ENCODE measurements around the gene TLNRD1. TPM values are rescaled to one million over a fixed set of nuclear protein-coding genes. Genes with fewer than 3 reads are reported as not detected.

TLNRD1 gene
- polyA plus RNA-seq, 1 donor from 2014 or later = 4.6 TPM

- no peak overlapping the region for H3K27ac Mint-ChIP-seq
- H3K36me3 Mint-ChIP-seq = peaks cover 3% of the 10 kb centered on the region
- H3K4me3 Mint-ChIP-seq = peak overlapping the region; percentile 39 to 96 (median 82)
- H3K9me3 Mint-ChIP-seq = no peaks in the 10 kb centered on the region
- H3K4me1 Mint-ChIP-seq = peaks cover 30 to 56% (median 39%) of the 10 kb centered on the region in 3 donors
- H3K27me3 Mint-ChIP-seq = no peaks in the 10 kb centered on the region
These were observed 1.8 kb downstream of the TLNRD1 start for GRCh38 chr15:81002331-81003096.

- Mint-ChIP-seq H3K27ac (no peak overlapping the region), H3K4me1 (peaks cover 31 to 59% (median 43%) of the 10 kb centered on the region in 3 donors), H3K4me3 (peak overlapping the region; percentile 65 to 88 (median 84)), H3K36me3 (peaks cover 3% of the 10 kb centered on the region), H3K27me3 (no peaks in the 10 kb centered on the region), H3K9me3 (no peaks in the 10 kb centered on the region)
These were observed 2.3 kb downstream of the TLNRD1 start for GRCh38 chr15:81003097-81003350.

GRCh38 chr15:81006124-81006523 is 5.4 kb downstream of the TLNRD1 start:
- no peaks in the 10 kb centered on the region for H3K27me3 Mint-ChIP-seq
- H3K9me3 Mint-ChIP-seq = no peaks in the 10 kb centered on the region
- peaks cover 5% of the 10 kb centered on the region for H3K36me3 Mint-ChIP-seq
- peak overlapping the region in 1 of 3 donors; percentile 80 for H3K27ac Mint-ChIP-seq
- H3K4me1 Mint-ChIP-seq = peaks cover 35 to 60% (median 42%) of the 10 kb centered on the region in 3 donors
- H3K4me3 Mint-ChIP-seq = peak overlapping the region in 1 of 4 donors; percentile 88

- H3K4me1 Mint-ChIP-seq = peaks cover 35 to 62% (median 49%) of the 10 kb centered on the region in 3 donors
- H3K36me3 Mint-ChIP-seq = peaks cover 8% of the 10 kb centered on the region
- no peaks in the 10 kb centered on the region for H3K27me3 Mint-ChIP-seq
- no peaks in the 10 kb centered on the region for H3K9me3 Mint-ChIP-seq
- H3K27ac Mint-ChIP-seq = peak overlapping the region in 2 of 3 donors; percentile 43 to 48
- peak overlapping the region in 1 of 4 donors; percentile 14 for H3K4me3 Mint-ChIP-seq
These were observed 6.8 kb downstream of the TLNRD1 start for GRCh38 chr15:81007428-81008064.

GRCh38 chr15:81008312-81008711 is 7.6 kb downstream of the TLNRD1 start:
- Mint-ChIP-seq H3K4me1 (peaks cover 35 to 60% (median 49%) of the 10 kb centered on the region in 3 donors), H3K9me3 (no peaks in the 10 kb centered on the region), H3K27me3 (no peaks in the 10 kb centered on the region), H3K36me3 (peaks cover 8% of the 10 kb centered on the region), H3K27ac (no peak overlapping the region), H3K4me3 (peak overlapping the region in 1 of 4 donors; percentile 49)

- H3K27ac Mint-ChIP-seq = no peak overlapping the region
- peaks cover 5% of the 10 kb centered on the region for H3K36me3 Mint-ChIP-seq
- peaks cover 23 to 47% (median 45%) of the 10 kb centered on the region in 3 donors for H3K4me1 Mint-ChIP-seq
- H3K4me3 Mint-ChIP-seq = no peak overlapping the region
- no peaks in the 10 kb centered on the region for H3K9me3 Mint-ChIP-seq
- no peaks in the 10 kb centered on the region for H3K27me3 Mint-ChIP-seq
These were observed 9.4 kb downstream of the TLNRD1 start for GRCh38 chr15:81010086-81010485.

- peaks cover 20 to 39% (median 35%) of the 10 kb centered on the region in 3 donors for H3K4me1 Mint-ChIP-seq
- H3K27ac Mint-ChIP-seq = no peak overlapping the region
- H3K9me3 Mint-ChIP-seq = no peaks in the 10 kb centered on the region
- H3K27me3 Mint-ChIP-seq = no peaks in the 10 kb centered on the region
- H3K4me3 Mint-ChIP-seq = no peak overlapping the region
- H3K36me3 Mint-ChIP-seq = peaks cover 9% of the 10 kb centered on the region
These were observed 10.9 kb downstream of the TLNRD1 start for GRCh38 chr15:81011593-81011992.

- Mint-ChIP-seq H3K4me1 (peaks cover 20 to 31% (median 29%) of the 10 kb centered on the region in 3 donors), H3K27ac (no peak overlapping the region), H3K4me3 (no peak overlapping the region), H3K36me3 (peaks cover 9% of the 10 kb centered on the region), H3K27me3 (no peaks in the 10 kb centered on the region), H3K9me3 (no peaks in the 10 kb centered on the region)
These were observed 11.9 kb downstream of the TLNRD1 start for GRCh38 chr15:81012588-81012987.

GRCh38 chr15:81013396-81013929 is 12.7 kb downstream of the TLNRD1 start:
- peaks cover 14 to 24% (median 22%) of the 10 kb centered on the region in 3 donors for H3K4me1 Mint-ChIP-seq
- no peak overlapping the region for H3K27ac Mint-ChIP-seq
- H3K4me3 Mint-ChIP-seq = no peak overlapping the region
- H3K27me3 Mint-ChIP-seq = no peaks in the 10 kb centered on the region
- H3K36me3 Mint-ChIP-seq = peaks cover 9% of the 10 kb centered on the region
- H3K9me3 Mint-ChIP-seq = no peaks in the 10 kb centered on the region

GRCh38 chr15:81014446-81015093 is 13.8 kb downstream of the TLNRD1 start:
- no peak overlapping the region for H3K4me3 Mint-ChIP-seq

GRCh38 chr15:81015621-81016488 is 15.1 kb downstream of the TLNRD1 start:
- no peaks in the 10 kb centered on the region for H3K9me3 Mint-ChIP-seq
- H3K27ac Mint-ChIP-seq = peak overlapping the region in 1 of 3 donors; percentile 55
- peaks cover 7% of the 10 kb centered on the region for H3K36me3 Mint-ChIP-seq
- no peaks in the 10 kb centered on the region for H3K27me3 Mint-ChIP-seq
- no peak overlapping the region for H3K4me3 Mint-ChIP-seq
- H3K4me1 Mint-ChIP-seq = peaks cover 0 to 14% (median 7%) of the 10 kb centered on the region in 3 donors

More at GRCh38 chr15:81014446-81015093, 13.8 kb downstream of the TLNRD1 start:
- Mint-ChIP-seq H3K9me3 (no peaks in the 10 kb centered on the region), H3K27me3 (no peaks in the 10 kb centered on the region), H3K4me1 (peaks cover 6 to 21% (median 13%) of the 10 kb centered on the region in 3 donors), H3K36me3 (peaks cover 9% of the 10 kb centered on the region), H3K27ac (no peak overlapping the region)

- H3K4me3 Mint-ChIP-seq = no peak overlapping the region
- peaks cover 0 to 11% (median 4%) of the 10 kb centered on the region in 3 donors for H3K4me1 Mint-ChIP-seq
- no peaks in the 10 kb centered on the region for H3K9me3 Mint-ChIP-seq
- peaks cover 6% of the 10 kb centered on the region for H3K36me3 Mint-ChIP-seq
- H3K27me3 Mint-ChIP-seq = peaks cover 2% of the 10 kb centered on the region
- H3K27ac Mint-ChIP-seq = peak overlapping the region in 1 of 3 donors; percentile 55
These were observed 15.9 kb downstream of the TLNRD1 start for GRCh38 chr15:81016489-81017068.

- H3K27ac Mint-ChIP-seq = no peak overlapping the region
These were observed 17.5 kb downstream of the TLNRD1 start for GRCh38 chr15:81018197-81018596.

GRCh38 chr15:81021321-81021720 is 20.6 kb downstream of the TLNRD1 start:
- Mint-ChIP-seq H3K27ac (no peak overlapping the region), H3K4me3 (no peak overlapping the region), H3K9me3 (no peaks in the 10 kb centered on the region)

More at GRCh38 chr15:81018197-81018596, 17.5 kb downstream of the TLNRD1 start:
- Mint-ChIP-seq H3K27me3 (peaks cover 2% of the 10 kb centered on the region), H3K36me3 (peaks cover 4% of the 10 kb centered on the region), H3K9me3 (no peaks in the 10 kb centered on the region), H3K4me1 (peaks cover 0 to 10% (median 7%) of the 10 kb centered on the region in 3 donors), H3K4me3 (no peak overlapping the region)

More at GRCh38 chr15:81021321-81021720, 20.6 kb downstream of the TLNRD1 start:
- Mint-ChIP-seq H3K4me1 (peaks cover 9 to 16% (median 15%) of the 10 kb centered on the region in 3 donors), H3K27me3 (peaks cover 2% of the 10 kb centered on the region), H3K36me3 (peaks cover 3% of the 10 kb centered on the region)
